ENCODE results near the gene MMD. TPM values are rescaled to one million over a fixed set of nuclear protein-coding genes. Genes with fewer than 3 reads are reported as not detected.
A peak's percentile ranks its signal among the peaks of the same experiment; 100 is the strongest.

The MMD gene
- total and polyA plus RNA-seq, 2 of the 13 experiments (the other 11 are each of a cell fraction or from before 2014, with no cell fraction given): 121 to 225 TPM

DNA sequence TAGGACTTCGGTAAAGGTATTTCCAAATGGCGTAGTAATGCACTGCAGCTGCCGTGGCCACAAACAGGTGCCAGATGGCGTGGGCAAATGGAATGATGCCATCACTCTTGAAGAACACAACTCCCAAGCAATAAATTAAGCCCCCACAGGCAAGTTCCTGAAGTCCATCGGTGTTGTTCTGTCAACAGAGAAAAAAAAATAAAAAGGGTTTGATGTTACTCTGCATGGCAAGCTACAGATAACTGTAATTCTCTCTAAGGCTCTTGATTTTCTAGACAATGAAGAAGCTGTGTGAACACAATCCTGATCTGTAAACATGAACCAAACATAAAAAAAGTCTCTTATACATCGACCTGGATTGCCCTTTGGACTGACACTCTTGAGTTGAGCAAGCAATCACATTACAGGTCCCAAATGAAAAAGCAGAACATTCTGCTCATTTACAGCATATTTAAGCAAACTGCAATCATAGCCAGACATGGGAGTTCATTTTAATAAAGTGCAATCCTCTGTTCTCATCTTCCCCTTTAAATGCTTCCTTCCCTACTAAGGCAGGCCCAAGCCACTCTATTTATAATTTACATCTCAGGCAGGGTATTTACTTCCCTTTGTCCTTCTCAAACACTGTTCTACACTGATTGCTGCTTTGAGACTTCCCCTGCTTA lies 27.1 kb downstream of the MMD start (continued):
- TF ChIP-seq ATF6 (CRISPR knock-in tag; conservative IDR thresholded peaks at IDR 0.05): no peak
- TF ChIP-seq, protein P1, sequence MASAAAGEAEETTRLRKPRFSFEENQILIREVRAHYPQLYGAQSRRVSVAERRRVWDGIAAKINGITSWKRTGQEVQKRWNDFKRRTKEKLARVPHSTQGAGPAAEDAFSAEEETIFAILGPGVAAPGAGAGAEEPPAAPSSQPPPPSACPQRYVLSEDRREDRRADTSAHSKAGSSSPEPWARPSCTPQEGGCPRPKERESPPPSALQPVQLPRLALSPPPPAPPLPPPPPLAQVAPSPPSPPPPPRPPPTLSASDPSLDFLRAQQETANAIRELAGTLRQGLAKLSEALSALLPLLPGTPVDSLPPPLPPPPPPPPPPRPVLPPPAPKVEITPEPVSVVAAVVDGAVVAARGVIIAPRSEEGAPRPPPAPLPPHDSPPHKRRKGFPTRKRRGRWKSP (CRISPR knock-in tag; IDR thresholded peaks at IDR 0.05): no peak; the same call in 1 of the 2 replicates
- TF ChIP-seq NCOA1 (CRISPR knock-in tag; IDR thresholded peaks at IDR 0.05): peak; percentile 61; the same call in 1 of the 2 replicates
- 0 out of 2 replicates have a peak, but pooled peaks have one; percentile 26 for TF ChIP-seq ZSCAN29 (CRISPR knock-in tag; conservative IDR thresholded peaks at IDR 0.05)
- no peak for TF ChIP-seq ZBTB37 (CRISPR knock-in tag; IDR thresholded peaks at IDR 0.05)
- TF ChIP-seq ZNF740 (CRISPR knock-in tag; IDR thresholded peaks at IDR 0.05): no peak
- TF ChIP-seq POGZ (CRISPR knock-in tag; IDR thresholded peaks at IDR 0.05): peak; percentile 75
- TF ChIP-seq, protein P2, sequence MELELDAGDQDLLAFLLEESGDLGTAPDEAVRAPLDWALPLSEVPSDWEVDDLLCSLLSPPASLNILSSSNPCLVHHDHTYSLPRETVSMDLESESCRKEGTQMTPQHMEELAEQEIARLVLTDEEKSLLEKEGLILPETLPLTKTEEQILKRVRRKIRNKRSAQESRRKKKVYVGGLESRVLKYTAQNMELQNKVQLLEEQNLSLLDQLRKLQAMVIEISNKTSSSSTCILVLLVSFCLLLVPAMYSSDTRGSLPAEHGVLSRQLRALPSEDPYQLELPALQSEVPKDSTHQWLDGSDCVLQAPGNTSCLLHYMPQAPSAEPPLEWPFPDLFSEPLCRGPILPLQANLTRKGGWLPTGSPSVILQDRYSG (CRISPR knock-in tag; IDR thresholded peaks at IDR 0.05): 0 out of 2 replicates have a peak, but pooled peaks have one; percentile 54
- peak; percentile 67; the same call in 1 of the 2 replicates for TF ChIP-seq KAT8 (CRISPR knock-in tag; IDR thresholded peaks at IDR 0.05)
- TF ChIP-seq ZNF333 (CRISPR knock-in tag; IDR thresholded peaks at IDR 0.05; ENCODE audit: borderline replicate concordance): no peak
- TF ChIP-seq GATAD1 (CRISPR knock-in tag; IDR thresholded peaks at IDR 0.05): 0 out of 2 replicates have a peak, but pooled peaks have one; percentile 36
- TF ChIP-seq TBP (CRISPR knock-in tag; IDR thresholded peaks at IDR 0.05): no peak
- no peak for TF ChIP-seq ZNF282 (IDR thresholded peaks at IDR 0.05; ENCODE audit: partially characterized antibody)
- TF ChIP-seq MTA3 (CRISPR knock-in tag; IDR thresholded peaks at IDR 0.05): no peak
- TF ChIP-seq ZNF609 (CRISPR knock-in tag; IDR thresholded peaks at IDR 0.05; ENCODE audit: borderline replicate concordance): peak; percentile 13; the same call in 1 of the 2 replicates
- no peak for TF ChIP-seq HNRNPUL1 (IDR thresholded peaks at IDR 0.05; ENCODE audit: low read depth, low read length)
